Fibroblast of pulmonary artery (primary cell): ENCODE measurements around the gene CHMP2A.

Experiments used
- DNase-seq: peaks from one replicate; pipeline ENCODE4 v3.0.0-alpha.2; 2010; ENCODE audit warnings: low read depth
- H3K4me3 ChIP-seq: replicated peaks from 2 replicates; pipeline ENCODE4 v1.5.1; 2011; ENCODE audit warnings: low read depth, mild to moderate bottlenecking, control low read depth, low read length, moderate library complexity
- CTCF ChIP-seq: IDR thresholded peaks from 2 replicates; pipeline ENCODE4 v1.5.1; 2011; ENCODE audit warnings: mild to moderate bottlenecking, control low read depth, low read length, inconsistent platforms; ENCODE audit errors: missing control alignments

Gene CHMP2A

GRCh38 chr19:58551577-58552471 lies 3.1 kb downstream of the CHMP2A start:
- no peak for DNase-seq
- no peak for TF ChIP-seq CTCF
- no peak overlapping the region for H3K4me3 ChIP-seq

GRCh38 chr19:58551123-58551497 lies 3.8 kb downstream of the CHMP2A start:
- no peak for TF ChIP-seq CTCF
- H3K4me3 ChIP-seq: no peak overlapping the region
- DNase-seq: no peak

GRCh38 chr19:58550362-58551122 lies 4.4 kb downstream of the CHMP2A start:
- no peak for DNase-seq
- no peak overlapping the region for H3K4me3 ChIP-seq
- no peak for TF ChIP-seq CTCF

GRCh38 chr19:58549664-58550361 lies 5.1 kb downstream of the CHMP2A start:
- H3K4me3 ChIP-seq: no peak overlapping the region
- no peak for TF ChIP-seq CTCF
- DNase-seq: no peak

- no peak overlapping the region for H3K4me3 ChIP-seq
- TF ChIP-seq CTCF: no peak
- no peak for DNase-seq
Observed at GRCh38 chr19:58548859-58549663, 5.8 kb downstream of the CHMP2A start.
